Forelimb muscle (tissue), 1 donor: ENCODE measurements around the gene MRTFB. TPM values are rescaled to one million over a fixed set of nuclear protein-coding genes. Genes with fewer than 3 reads are reported as not detected.
"Not testable (repeated sequence)": the region's sequence is repeated elsewhere in the genome, so short reads cannot be mapped to it uniquely, and the experiment has no call there.

Source experiments
- DNase-seq: peaks from one replicate; pipeline ENCODE4 v3.0.0-alpha.2; 2013; ENCODE audit warnings: low read depth
- polyA plus RNA-seq: library from polyadenylated mRNA; unstranded; fragments of 120-200 nt; gene quantifications from one replicate; pipeline ENCODE4 v1.2.1, GENCODE V29; 2013; ENCODE audit not compliant: insufficient read length

The MRTFB gene
- polyA plus RNA-seq, 1 donor: 20.1 TPM

DNA sequence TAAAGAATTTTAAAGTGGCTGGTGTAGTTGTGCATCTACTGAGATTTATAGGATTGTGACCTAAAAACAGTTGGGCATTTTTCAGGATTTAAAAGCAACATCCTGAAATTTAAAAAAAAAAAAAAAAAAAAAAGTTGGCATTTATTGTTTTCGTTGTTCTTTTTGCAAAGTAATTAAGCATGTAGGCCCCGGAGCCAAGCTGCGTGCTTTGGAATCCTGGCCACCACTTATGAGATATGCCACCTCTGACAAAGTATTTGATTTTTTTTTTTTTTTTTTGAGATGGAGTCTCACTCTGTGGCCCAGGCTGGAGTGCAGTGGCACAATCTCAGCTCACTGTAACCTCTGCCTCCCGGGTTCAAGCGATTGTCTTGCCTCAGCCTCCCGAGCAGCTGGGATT lies 112.8 kb downstream of the MRTFB start:
- not testable (repeated sequence) for DNase-seq

DNA sequence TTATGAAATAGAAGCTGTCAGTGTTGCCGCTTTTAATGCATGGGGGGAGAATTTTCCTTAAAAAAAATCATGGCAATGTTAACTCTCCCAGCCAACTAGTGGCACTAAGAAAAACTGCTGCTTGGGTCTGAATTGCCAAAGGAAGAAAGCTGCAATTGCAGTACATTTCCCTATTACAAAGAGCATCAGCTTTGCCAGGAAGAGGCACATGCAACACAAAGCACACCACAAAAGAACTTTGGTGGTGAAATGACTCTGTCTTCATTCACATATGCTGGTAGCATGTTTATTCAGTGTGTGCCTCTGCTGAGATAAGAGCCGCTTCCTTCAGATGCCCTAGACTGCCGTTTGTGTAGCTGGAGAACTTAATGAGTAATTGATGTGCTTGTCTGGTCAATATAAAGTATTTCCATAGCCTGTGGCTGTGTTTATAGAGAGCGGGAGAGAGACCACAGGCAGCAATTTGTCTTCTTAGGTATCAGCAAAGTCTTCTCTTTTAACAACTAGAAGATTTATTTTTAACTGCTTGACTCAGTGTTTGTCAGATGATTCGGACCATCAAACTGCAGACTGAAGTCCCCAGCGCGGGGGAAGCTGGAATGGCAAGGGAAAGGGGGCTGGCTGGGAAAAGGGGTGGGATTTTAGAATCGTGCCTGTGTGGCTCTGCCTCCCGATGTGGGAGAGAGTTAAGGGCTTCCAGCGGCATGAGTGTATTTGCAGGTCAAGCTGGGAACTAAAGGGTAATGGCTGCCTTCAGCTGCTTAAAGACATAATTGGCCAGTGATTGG lies 115.1 kb downstream of the MRTFB start:
- no peak for DNase-seq

DNA sequence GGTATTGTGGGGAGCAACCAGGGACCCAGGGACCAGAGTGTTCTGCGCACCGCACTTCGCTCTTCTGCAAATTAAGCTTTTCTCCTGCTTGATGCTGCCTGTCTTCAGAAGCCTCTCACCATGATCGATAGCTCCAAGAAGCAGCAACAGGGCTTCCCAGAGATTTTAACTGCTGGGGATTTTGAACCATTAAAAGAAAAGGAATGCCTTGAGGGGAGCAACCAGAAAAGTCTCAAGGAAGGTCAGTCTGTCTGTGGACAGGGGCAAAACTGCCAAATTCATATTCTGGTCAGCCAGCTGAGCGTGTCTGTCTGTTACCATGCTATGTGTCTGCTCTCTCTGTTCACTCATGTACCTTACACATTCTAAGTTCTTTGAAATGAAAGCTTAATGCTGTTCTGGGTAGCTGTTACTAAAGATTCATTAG lies 115.7 kb downstream of the MRTFB start:
- DNase-seq: no peak

DNA sequence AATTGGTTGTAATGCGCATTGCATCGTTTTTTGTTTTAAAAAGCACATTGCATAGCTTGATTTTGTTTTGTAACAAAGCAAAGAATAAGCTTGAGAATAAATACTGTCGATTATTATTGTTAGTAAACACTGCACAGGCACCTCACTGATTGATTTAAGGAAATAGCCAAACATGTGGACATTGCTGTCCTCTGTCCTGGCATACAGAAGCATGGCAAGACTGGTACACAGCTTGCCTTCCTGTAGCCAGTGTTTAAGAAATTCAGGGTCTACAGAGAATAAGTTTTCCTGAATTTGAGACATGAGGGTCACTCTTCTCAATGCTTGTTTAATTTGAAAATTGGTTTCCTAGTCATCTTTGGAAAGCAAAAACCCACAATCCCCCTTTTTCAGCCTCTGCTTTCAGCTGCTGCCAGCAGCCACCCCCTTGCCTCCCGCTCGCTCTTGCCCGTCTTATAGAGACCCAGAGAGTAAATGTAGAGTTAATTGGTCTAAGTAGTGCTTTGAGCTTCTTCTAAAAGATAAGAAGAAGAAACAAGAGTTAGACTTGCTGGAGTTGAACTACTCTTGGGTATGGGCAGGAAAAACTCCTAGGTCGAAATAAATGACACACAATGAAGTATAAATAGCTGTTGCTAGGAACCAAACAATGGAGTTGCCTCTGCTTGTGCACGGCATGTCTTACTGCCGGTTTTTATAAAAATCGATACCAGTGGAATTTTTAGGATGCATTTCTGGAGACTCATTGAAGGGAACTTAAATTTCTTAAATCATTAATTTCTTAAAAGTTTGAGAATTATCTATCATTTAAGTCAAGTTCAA lies 116.6 kb downstream of the MRTFB start:
- DNase-seq: no peak

DNA sequence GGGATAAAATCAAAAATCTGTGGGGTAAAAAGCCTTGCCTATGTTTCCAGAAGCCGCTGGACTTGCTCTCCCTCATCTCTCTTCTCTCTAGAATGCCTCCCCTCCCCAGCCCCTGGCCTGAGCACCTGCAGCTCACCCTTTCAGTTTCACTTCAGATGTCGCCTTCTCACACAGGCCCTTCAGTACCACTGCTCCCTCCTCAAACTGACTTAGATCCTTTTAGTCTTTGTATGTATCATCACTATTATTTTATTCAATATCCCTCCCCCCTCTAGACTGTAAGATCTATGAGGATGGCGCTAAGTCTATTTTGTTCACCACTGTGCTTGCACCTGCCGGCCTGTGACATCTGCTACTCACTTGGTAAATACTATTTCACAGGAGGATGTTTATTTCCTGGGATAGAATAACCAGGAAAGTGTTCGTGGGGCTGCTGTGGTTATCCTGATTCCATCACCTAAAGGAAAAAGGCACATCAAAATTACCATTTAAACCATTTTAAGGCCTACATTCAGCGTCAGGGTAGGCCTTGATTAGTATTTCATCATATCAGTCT lies 122.3 kb downstream of the MRTFB start:
- DNase-seq: no peak

DNA sequence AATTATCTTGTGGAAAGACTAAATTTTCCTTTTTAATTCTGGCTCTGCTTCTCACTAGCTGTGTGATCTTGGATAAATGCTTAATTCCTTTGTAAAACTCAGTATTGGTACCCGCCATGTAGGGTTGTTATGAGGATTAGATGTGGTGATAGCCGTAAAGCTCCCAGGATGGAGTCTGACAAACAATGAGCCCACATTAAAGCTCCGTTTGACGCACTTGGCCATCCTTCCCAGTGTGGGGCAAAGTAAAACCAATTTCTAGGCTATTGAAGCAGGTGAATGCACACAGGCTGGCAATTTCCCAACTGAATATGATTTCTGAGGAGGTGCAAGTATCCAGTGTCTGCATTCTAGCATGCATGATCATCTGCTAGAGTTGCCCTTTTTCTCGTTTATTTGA lies 123.6 kb downstream of the MRTFB start:
- no peak for DNase-seq

DNA sequence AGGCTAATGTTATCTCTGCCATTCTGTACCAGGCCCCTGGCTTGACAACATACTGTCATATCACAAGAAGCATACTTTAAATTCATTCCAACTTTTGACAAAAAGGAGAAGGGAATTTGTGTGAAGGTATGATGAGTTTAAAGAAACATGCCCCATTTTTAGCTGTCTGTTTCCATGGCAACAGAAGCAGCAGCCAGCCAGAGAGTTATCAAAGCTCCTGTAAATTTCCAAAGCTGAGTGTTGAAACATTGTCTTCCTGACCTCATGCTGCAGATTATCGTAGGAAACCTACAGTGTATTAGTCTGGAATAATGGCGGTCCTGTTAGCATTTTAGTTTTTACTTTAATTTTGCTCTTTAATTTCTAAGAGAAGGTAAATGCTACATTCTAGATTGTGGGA lies 124.9 kb downstream of the MRTFB start:
- no peak for DNase-seq

DNA sequence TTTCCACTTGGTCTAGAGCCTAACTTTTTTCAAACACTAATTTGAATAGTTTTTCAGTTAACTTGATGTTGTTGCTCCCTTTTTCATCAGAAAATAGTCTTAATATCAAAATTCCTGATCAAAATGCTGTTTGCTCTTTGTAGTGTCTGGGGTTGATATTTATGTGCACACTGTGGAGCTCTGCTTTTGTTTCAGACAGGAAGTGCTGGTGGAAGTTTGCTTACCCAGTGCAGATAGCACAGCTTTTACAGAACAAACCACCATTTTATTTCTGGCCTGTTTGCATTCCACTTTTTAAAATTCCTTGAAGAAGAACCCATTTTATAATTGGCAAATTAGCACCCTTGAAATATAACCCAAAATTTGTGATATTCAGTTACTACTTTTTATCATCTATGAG lies 125.4 kb downstream of the MRTFB start:
- no peak for DNase-seq

DNA sequence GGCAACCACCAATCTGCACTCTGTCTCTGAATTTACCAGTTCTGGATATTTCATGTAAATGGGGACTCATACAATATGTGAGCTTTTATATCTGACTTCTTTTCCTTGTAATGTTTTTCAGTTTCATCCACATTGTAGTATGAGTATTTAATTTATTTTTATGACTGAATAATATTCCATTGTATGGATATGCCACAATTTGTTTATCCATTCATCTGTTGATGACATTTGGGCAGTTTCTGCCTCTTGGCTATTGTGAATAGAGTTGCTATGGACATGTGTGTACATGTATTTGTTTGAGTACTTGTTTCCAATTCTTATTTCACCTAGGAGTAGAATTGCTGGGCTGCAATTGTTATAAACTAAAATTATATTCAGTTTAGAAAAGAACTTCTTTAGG lies 126.9 kb downstream of the MRTFB start:
- no peak for DNase-seq

DNA sequence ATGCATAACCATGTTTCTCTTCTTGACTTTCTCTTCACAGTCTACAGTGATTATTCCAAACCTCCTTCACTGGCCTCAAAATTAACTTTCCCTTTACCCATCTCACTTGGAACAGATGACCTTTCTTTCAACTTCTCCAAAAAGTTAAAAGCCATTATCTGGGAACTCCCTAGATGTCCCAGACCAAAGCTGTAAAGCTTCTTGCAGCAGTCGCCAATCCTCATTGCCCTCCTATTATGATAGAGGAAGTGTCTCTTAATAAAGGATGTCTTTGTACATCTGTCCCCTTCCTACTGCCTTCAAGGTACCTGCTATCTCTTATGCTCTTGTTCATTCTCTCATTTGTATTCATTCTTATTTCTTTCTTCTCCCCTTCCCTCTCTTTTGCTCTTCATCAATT lies 127.5 kb downstream of the MRTFB start:
- no peak for DNase-seq

DNA sequence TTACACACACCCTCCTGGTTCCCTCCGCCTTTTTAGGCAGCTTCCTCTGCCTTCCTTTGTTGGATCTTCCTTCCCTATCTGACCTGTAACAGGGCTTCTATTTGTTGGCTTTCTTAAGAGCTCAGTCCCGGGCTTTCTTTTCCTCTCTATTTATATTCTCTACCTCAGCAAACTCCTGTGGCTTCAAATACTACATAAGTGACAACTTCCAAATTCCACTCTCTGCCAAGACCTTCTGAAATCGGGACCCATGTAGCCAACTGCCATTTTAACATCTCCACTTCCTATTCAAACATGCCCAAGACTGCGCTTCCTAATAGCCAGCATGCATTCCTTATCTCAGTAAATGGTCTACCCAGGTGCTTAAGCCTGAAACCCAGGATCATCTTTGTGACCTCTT lies 128.1 kb downstream of the MRTFB start:
- DNase-seq: no peak

DNA sequence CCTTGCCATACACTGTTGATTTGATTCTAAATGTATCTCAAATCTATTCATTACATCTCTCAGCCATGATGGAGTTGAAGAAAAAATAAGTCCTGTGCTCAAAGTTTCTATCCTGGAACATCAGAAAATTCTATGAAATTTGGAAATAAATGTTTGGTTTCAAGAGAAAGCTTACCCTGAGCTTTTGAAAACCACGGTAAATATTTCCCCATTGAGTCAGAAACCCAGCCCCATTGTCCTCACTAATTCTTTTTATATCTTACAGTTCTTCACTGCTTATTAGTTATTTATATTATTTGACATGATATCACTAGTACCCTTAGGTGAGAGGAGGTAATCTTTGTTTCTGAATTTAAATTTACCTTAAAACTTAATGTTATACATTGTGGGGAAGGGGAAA lies 128.5 kb downstream of the MRTFB start:
- no peak for DNase-seq

DNA sequence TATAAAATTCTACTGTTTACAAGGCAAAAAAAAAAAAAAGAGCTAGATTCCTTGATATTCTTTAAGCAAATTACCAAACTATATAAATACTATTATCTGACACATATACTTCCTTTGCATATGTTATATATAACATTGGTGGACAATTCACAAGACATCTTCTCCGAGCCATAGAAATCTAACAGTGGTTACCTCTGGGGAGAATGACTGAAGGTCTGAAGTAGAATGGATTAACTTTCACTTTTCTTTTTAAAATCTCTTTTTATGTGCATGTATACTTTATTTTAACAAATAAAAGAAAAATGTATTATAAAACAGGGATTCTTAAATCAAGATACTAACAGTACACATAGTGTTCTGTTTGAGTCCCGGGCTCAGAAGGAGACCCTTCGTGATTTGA lies 131.0 kb downstream of the MRTFB start:
- DNase-seq: no peak

DNA sequence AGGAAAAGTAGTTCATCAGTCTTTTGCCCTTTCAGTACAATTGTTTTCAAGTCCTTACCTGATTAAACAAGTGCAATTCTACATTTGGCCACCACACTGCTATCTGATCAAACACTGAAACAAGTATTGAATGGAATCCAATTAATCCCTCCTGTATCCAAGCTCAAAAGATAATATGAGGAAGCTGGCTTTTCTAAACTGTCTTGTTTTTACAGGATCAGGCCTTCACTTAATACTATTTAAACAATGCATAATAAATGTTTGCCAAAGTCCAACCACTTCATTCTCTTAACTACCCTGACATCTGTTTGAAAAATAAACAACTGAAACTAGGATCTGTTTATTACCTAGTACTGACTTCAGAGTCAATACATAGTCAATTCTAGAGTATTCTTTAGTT lies 131.6 kb downstream of the MRTFB start:
- DNase-seq: no peak

DNA sequence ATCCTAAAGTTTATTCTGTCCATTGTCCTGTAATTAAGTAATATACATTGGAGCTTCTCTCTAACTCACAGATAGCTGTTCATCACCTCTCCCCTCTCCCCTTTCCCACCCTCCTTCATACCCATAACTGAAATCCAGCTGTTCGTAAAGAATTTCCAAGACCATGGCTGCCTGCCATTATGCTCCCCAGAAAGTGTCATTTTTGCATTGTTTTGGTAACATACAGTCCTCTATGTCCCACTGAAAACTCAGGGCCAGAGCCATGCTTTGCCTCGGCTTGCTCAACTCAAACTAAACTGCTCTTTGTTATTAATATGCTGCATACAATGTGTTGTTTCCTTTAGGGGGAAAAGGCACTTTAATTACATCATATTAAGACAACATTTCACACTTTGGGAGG lies 132.0 kb downstream of the MRTFB start:
- DNase-seq: no peak

DNA sequence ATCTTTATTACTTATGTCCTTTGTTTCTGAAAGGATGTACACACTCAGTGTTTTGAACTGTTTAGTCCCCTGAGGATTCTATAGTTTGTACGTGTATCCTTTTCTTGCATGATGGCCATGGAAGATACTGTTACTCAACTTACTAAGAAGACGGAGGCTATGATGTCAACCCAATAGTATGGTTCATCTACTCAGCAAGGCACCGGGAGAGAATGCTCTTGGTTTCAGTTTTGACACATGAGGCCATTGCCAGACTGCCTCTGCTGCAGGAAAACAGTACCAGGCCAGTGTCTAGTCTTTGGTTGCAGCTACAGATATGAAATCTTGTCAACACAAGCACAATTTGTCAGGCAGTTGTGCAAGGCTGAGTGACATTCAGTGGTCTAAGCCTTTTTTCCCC lies 134.5 kb downstream of the MRTFB start:
- DNase-seq: no peak

DNA sequence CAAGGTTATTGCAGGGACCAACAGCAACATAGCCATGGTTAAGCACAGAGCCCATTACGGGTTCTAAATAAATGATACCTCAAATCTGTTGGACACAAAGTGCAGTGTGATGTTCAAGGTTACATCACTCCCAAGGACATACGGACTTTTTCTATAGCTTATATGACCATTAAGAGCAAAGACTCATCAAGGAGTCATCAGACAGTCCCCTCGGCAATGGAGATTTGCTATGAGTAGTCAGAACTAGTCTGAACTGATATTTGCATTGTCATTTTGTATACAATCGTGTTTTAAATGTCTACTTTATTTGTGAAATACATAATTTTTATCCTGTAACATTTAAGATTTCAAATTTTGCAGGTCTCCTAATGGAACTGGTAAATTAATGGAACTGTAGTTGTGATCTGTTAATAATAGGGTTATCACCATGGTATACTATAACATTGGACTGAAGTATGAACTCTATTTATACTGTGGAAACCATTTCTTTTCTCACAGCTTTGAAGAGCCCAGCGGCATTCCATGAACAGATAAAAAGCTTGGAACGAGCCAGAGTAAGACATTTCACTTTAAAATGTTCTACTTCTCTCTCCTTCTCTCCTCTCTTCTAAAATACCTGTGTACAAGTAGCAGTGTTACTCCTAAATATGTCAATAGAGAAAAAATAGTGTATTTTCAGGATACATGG lies 140.9 kb downstream of the MRTFB start:
- no peak for DNase-seq

DNA sequence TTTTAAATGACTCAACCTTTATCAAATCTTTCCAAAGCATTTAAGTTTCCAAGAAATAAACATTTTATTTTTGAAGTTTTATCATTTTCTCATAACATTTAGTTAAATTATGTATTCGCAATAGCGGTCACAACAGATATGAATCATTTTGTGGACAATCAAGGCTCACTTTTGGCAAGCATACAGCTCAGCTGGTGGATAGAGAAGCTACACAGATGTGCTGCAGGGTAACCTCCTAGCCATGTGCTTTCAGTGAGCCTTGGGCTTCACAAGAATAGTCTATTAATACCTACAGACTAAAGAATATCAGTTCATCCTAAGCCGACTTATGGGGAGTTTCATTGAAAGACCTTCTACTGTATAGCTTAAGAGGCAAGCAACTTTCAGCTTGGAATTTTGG lies 144.8 kb downstream of the MRTFB start:
- DNase-seq: no peak

DNA sequence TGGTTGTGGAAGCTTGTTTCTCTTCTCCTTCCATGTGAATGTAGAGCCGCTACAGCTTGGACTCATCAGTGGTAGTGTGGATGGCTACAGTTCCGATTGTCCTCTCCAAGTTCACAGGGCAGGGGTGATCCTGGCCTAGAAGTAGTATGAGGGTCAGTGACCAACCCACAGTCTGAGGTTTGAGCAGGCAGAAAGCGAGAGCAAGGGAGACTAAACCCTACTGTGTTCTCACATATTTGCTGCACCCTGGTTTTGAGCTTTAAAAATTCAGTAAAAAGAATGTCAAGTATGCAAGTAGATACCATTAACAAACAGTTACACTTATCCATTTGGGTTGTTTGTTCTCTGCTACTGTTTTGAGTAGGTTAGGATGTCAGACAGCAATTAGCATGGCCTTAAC lies 148.9 kb downstream of the MRTFB start:
- no peak for DNase-seq

DNA sequence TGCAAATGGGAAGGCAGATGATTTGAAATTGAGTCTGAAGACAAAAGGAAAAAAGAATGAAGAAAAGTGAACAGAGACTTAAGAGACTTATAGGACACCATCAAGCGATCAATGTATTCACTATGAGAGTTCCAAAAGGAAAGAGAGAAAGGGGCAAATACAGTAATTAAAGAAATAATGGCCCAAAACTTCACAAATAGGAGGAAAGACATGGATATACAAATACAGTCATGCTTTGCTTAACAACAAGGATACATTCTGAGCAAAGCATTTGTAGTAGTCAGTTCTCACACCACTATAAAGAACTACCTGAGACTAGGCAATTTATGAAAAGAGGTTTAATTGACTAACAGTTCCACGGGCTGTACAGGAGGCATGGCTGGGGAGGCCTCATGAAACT lies 152.5 kb downstream of the MRTFB start:
- DNase-seq: no peak

DNA sequence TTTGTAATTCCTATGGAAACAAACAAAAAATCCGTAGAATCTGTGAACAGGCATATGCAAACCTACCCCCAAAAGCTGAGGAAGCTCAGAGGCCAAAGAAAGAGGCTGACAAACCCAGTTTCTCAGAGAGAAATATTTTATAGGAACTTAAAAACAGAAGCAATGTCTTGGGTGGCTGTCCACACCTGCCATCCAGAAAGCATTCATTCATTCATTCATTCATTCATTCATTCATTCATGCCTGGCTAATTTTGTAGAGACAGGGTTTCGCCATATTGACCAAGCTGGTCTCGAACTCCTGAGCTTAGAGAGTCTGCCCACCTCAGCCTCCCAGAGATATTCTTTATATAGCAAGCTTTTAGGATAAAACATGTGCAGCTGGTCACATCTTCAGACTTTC lies 154.3 kb downstream of the MRTFB start:
- DNase-seq: no peak

DNA sequence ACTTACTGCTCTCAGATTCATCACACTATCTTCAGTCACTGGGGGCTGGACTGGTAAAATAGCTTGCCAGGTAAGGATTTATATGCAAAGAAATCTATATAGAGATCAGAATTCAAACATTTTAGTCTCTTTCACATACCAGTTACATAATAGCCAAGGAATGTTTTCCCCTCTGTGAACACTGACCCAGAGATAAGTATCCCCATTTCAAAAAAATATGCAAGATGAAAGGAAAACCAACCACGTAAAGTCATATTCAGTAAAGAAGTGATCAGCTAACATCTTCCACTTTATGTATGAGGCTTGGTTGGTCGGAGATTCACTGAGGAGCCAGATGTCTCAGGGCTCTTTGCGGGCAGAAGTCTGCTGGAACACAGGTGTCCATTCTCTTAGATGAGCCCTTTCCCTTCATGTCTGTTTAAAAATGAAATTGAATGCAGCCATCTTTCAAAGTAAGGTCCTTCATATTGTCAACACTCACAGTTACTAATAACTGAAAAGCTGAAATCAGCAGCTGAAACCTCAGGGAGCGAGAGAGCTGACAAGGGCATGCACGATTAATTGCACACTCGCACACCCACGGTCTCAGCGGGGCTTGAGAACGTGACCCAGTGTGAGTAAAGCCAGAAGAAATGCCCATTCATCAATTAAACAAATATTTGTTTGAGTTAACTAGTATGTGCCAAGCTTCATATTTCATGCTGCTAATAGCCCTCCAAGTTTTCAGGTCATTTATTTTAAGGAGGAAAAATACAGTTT lies 161.2 kb downstream of the MRTFB start:
- no peak for DNase-seq
